Measurements from ENCODE around the gene KRT37. TPM values are rescaled to one million over a fixed set of nuclear protein-coding genes. Genes with fewer than 3 reads are reported as not detected.
"Not testable (repeated sequence)": the region's sequence is repeated elsewhere in the genome, so short reads cannot be mapped to it uniquely, and the experiment has no call there.

The KRT37 gene
- total RNA-seq, 1 donor from 2014 or later, result not detected

- no peaks in the 10 kb centered on the region for H3K27me3 ChIP-seq (ENCODE audit: control insufficient read depth in 3 of 3, insufficient read depth in 3 of 3, low read length in 3 of 3)
- H3K4me3 ChIP-seq (ENCODE audit: low read length in 3 of 3), result peak within 1 kb of the TSS; percentile 17 to 52 (median 21)
- no peaks in the 10 kb centered on the region for H3K36me3 ChIP-seq (ENCODE audit: control insufficient read depth in 3 of 3, insufficient read depth in 3 of 3, low read length in 3 of 3)
- H3K27ac ChIP-seq (ENCODE audit: low read depth, low read length), result no peak within 1 kb of the TSS
- H3K4me1 ChIP-seq (ENCODE audit: control insufficient read depth in 3 of 3, insufficient read depth in 3 of 3, low read length in 3 of 3), result peaks cover 6 to 18% (median 16%) of the 10 kb centered on the region in 3 donors
- H3K9me3 ChIP-seq (ENCODE audit: control insufficient read depth in 3 of 3, low read length in 3 of 3), result no peaks in the 10 kb centered on the region
- H3K9ac ChIP-seq (ENCODE audit: low read depth in 1 of 3, low read length in 3 of 3), result peak within 1 kb of the TSS in 1 of 3 donors; percentile 64
These were observed 27.3 kb downstream of the KRT37 start, which contains the start of gene KRT31 for GRCh38 chr17:41396996-41397660. KRT31 (minus strand) TSS chr17:41397608; CDS start chr17:41397539, 69 bp downstream.

- peak overlapping the region in 1 of 3 donors; percentile 64 for H3K9ac ChIP-seq (ENCODE audit: low read depth in 1 of 3, low read length in 3 of 3)
These were observed 28.0 kb downstream of the KRT37 start for GRCh38 chr17:41396340-41396739.

GRCh38 chr17:41395611-41396010 lies 28.8 kb downstream of the KRT37 start:
- Histone ChIP-seq H3K9ac (ENCODE audit: low read depth in 1 of 3, low read length in 3 of 3) (no peak overlapping the region), H3K4me3 (ENCODE audit: low read length in 3 of 3) (no peak overlapping the region), H3K36me3 (ENCODE audit: control insufficient read depth in 3 of 3, insufficient read depth in 3 of 3, low read length in 3 of 3) (no peaks in the 10 kb centered on the region), H3K4me1 (ENCODE audit: control insufficient read depth in 3 of 3, insufficient read depth in 3 of 3, low read length in 3 of 3) (peaks cover 6 to 18% (median 16%) of the 10 kb centered on the region in 3 donors), H3K27me3 (ENCODE audit: control insufficient read depth in 3 of 3, insufficient read depth in 3 of 3, low read length in 3 of 3) (peaks cover 0 to 2% (median 0%) of the 10 kb centered on the region in 3 donors), H3K27ac (ENCODE audit: low read depth, low read length) (no peak overlapping the region), H3K9me3 (ENCODE audit: control insufficient read depth in 3 of 3, low read length in 3 of 3) (no peaks in the 10 kb centered on the region)

More at GRCh38 chr17:41396340-41396739, 28.0 kb downstream of the KRT37 start:
- Histone ChIP-seq H3K36me3 (ENCODE audit: control insufficient read depth in 3 of 3, insufficient read depth in 3 of 3, low read length in 3 of 3) (no peaks in the 10 kb centered on the region), H3K27ac (ENCODE audit: low read depth, low read length) (no peak overlapping the region), H3K4me1 (ENCODE audit: control insufficient read depth in 3 of 3, insufficient read depth in 3 of 3, low read length in 3 of 3) (peaks cover 6 to 18% (median 16%) of the 10 kb centered on the region in 3 donors), H3K9me3 (ENCODE audit: control insufficient read depth in 3 of 3, low read length in 3 of 3) (no peaks in the 10 kb centered on the region), H3K4me3 (ENCODE audit: low read length in 3 of 3) (no peak overlapping the region), H3K27me3 (ENCODE audit: control insufficient read depth in 3 of 3, insufficient read depth in 3 of 3, low read length in 3 of 3) (no peaks in the 10 kb centered on the region)

- not testable (repeated sequence) for H3K36me3 ChIP-seq (ENCODE audit: control insufficient read depth in 3 of 3, insufficient read depth in 3 of 3, low read length in 3 of 3); H3K27ac ChIP-seq (ENCODE audit: low read depth, low read length); H3K9ac ChIP-seq (ENCODE audit: low read depth in 1 of 3, low read length in 3 of 3); H3K4me3 ChIP-seq (ENCODE audit: low read length in 3 of 3); H3K27me3 ChIP-seq (ENCODE audit: control insufficient read depth in 3 of 3, insufficient read depth in 3 of 3, low read length in 3 of 3); H3K9me3 ChIP-seq (ENCODE audit: control insufficient read depth in 3 of 3, low read length in 3 of 3)
- H3K4me1 ChIP-seq (ENCODE audit: control insufficient read depth in 3 of 3, insufficient read depth in 3 of 3, low read length in 3 of 3), result peaks cover 6 to 18% (median 16%) of the 10 kb centered on the region in 3 donors
These were observed 29.3 kb downstream of the KRT37 start for GRCh38 chr17:41395044-41395443.

GRCh38 chr17:41394254-41394996 lies 30.0 kb downstream of the KRT37 start:
- H3K27ac ChIP-seq (ENCODE audit: low read depth, low read length), result no peak overlapping the region
- no peaks in the 10 kb centered on the region for H3K9me3 ChIP-seq (ENCODE audit: control insufficient read depth in 3 of 3, low read length in 3 of 3)
- H3K9ac ChIP-seq (ENCODE audit: low read depth in 1 of 3, low read length in 3 of 3), result no peak overlapping the region
- no peaks in the 10 kb centered on the region for H3K36me3 ChIP-seq (ENCODE audit: control insufficient read depth in 3 of 3, insufficient read depth in 3 of 3, low read length in 3 of 3)
- peaks cover 6 to 18% (median 16%) of the 10 kb centered on the region in 3 donors for H3K4me1 ChIP-seq (ENCODE audit: control insufficient read depth in 3 of 3, insufficient read depth in 3 of 3, low read length in 3 of 3)
- peaks cover 0 to 2% (median 0%) of the 10 kb centered on the region in 3 donors for H3K27me3 ChIP-seq (ENCODE audit: control insufficient read depth in 3 of 3, insufficient read depth in 3 of 3, low read length in 3 of 3)
- no peak overlapping the region for H3K4me3 ChIP-seq (ENCODE audit: low read length in 3 of 3)

GRCh38 chr17:41393826-41394225 lies 30.6 kb downstream of the KRT37 start:
- H3K9me3 ChIP-seq (ENCODE audit: control insufficient read depth in 3 of 3, low read length in 3 of 3), result no peaks in the 10 kb centered on the region
- H3K4me1 ChIP-seq (ENCODE audit: control insufficient read depth in 3 of 3, insufficient read depth in 3 of 3, low read length in 3 of 3), result peaks cover 6 to 18% (median 16%) of the 10 kb centered on the region in 3 donors
- H3K27ac ChIP-seq (ENCODE audit: low read depth, low read length), result no peak overlapping the region

GRCh38 chr17:41393294-41393693 lies 31.1 kb downstream of the KRT37 start:
- H3K4me3 ChIP-seq (ENCODE audit: low read length in 3 of 3), result no peak overlapping the region
- H3K27me3 ChIP-seq (ENCODE audit: control insufficient read depth in 3 of 3, insufficient read depth in 3 of 3, low read length in 3 of 3), result peaks cover 0 to 2% (median 0%) of the 10 kb centered on the region in 3 donors
- no peak overlapping the region for H3K27ac ChIP-seq (ENCODE audit: low read depth, low read length)
- no peaks in the 10 kb centered on the region for H3K36me3 ChIP-seq (ENCODE audit: control insufficient read depth in 3 of 3, insufficient read depth in 3 of 3, low read length in 3 of 3)
- H3K4me1 ChIP-seq (ENCODE audit: control insufficient read depth in 3 of 3, insufficient read depth in 3 of 3, low read length in 3 of 3), result peaks cover 6 to 18% (median 16%) of the 10 kb centered on the region in 3 donors
- no peak overlapping the region for H3K9ac ChIP-seq (ENCODE audit: low read depth in 1 of 3, low read length in 3 of 3)
- no peaks in the 10 kb centered on the region for H3K9me3 ChIP-seq (ENCODE audit: control insufficient read depth in 3 of 3, low read length in 3 of 3)

More at GRCh38 chr17:41393826-41394225, 30.6 kb downstream of the KRT37 start:
- Histone ChIP-seq H3K4me3 (ENCODE audit: low read length in 3 of 3) (no peak overlapping the region), H3K9ac (ENCODE audit: low read depth in 1 of 3, low read length in 3 of 3) (no peak overlapping the region), H3K27me3 (ENCODE audit: control insufficient read depth in 3 of 3, insufficient read depth in 3 of 3, low read length in 3 of 3) (peaks cover 0 to 2% (median 0%) of the 10 kb centered on the region in 3 donors), H3K36me3 (ENCODE audit: control insufficient read depth in 3 of 3, insufficient read depth in 3 of 3, low read length in 3 of 3) (no peaks in the 10 kb centered on the region)

GRCh38 chr17:41392278-41392677 lies 32.1 kb downstream of the KRT37 start:
- no peaks in the 10 kb centered on the region for H3K9me3 ChIP-seq (ENCODE audit: control insufficient read depth in 3 of 3, low read length in 3 of 3)
- H3K27ac ChIP-seq (ENCODE audit: low read depth, low read length), result no peak overlapping the region
- no peak overlapping the region for H3K9ac ChIP-seq (ENCODE audit: low read depth in 1 of 3, low read length in 3 of 3)
- H3K4me1 ChIP-seq (ENCODE audit: control insufficient read depth in 3 of 3, insufficient read depth in 3 of 3, low read length in 3 of 3), result peaks cover 3 to 14% (median 14%) of the 10 kb centered on the region in 3 donors
- no peaks in the 10 kb centered on the region for H3K36me3 ChIP-seq (ENCODE audit: control insufficient read depth in 3 of 3, insufficient read depth in 3 of 3, low read length in 3 of 3)
- no peak overlapping the region for H3K4me3 ChIP-seq (ENCODE audit: low read length in 3 of 3)
- H3K27me3 ChIP-seq (ENCODE audit: control insufficient read depth in 3 of 3, insufficient read depth in 3 of 3, low read length in 3 of 3), result peaks cover 0 to 2% (median 0%) of the 10 kb centered on the region in 3 donors

GRCh38 chr17:41391535-41391934 lies 32.9 kb downstream of the KRT37 start:
- peaks cover 3 to 9% (median 7%) of the 10 kb centered on the region in 3 donors for H3K4me1 ChIP-seq (ENCODE audit: control insufficient read depth in 3 of 3, insufficient read depth in 3 of 3, low read length in 3 of 3)
- peaks cover 0 to 2% (median 0%) of the 10 kb centered on the region in 3 donors for H3K27me3 ChIP-seq (ENCODE audit: control insufficient read depth in 3 of 3, insufficient read depth in 3 of 3, low read length in 3 of 3)

More at GRCh38 chr17:41391535-41391934, 32.9 kb downstream of the KRT37 start:
- Histone ChIP-seq H3K36me3 (ENCODE audit: control insufficient read depth in 3 of 3, insufficient read depth in 3 of 3, low read length in 3 of 3) (no peaks in the 10 kb centered on the region), H3K9me3 (ENCODE audit: control insufficient read depth in 3 of 3, low read length in 3 of 3) (peaks cover 0 to 2% (median 0%) of the 10 kb centered on the region in 3 donors), H3K27ac (ENCODE audit: low read depth, low read length) (no peak overlapping the region), H3K9ac (ENCODE audit: low read depth in 1 of 3, low read length in 3 of 3) (no peak overlapping the region), H3K4me3 (ENCODE audit: low read length in 3 of 3) (no peak overlapping the region)
